ENCODE results near the gene THBS4. TPM values are rescaled to one million over a fixed set of nuclear protein-coding genes. Genes with fewer than 3 reads are reported as not detected.

Gene THBS4
- total and polyA plus RNA-seq, 10 of the 15 experiments (the other 5 are each of a cell fraction or from before 2014, with no cell fraction given) = 0.31 to 1.7 (median 0.75) TPM

GRCh38 chr5:80094236-80094738, 59.1 kb downstream of the THBS4 start:
- Histone ChIP-seq H3K27me3 (replicated peaks in 1 of 2; ENCODE audit: control insufficient read depth in 2 of 2, insufficient read depth in 2 of 2, low read length in 1 of 2) (no peaks in the 10 kb centered on the region), H3K4me3 (no peak overlapping the region), H3K79me2 (ENCODE audit: control insufficient read depth, insufficient read depth, low read length) (no peaks in the 10 kb centered on the region), H3K4me2 (ENCODE audit: control insufficient read depth, insufficient read depth) (no peak overlapping the region), H3K9ac (ENCODE audit: control insufficient read depth, insufficient read depth, low read length) (no peak overlapping the region), H3K36me3 (ENCODE audit: control insufficient read depth in 2 of 2, insufficient read depth in 2 of 2, low read length in 1 of 2) (no peaks in the 10 kb centered on the region), H2AFZ (ENCODE audit: control insufficient read depth, low read depth, low read length) (no peak overlapping the region), H3K27ac (ENCODE audit: control insufficient read depth, insufficient read depth) (no peak overlapping the region), H3K4me1 (ENCODE audit: control insufficient read depth, insufficient read depth, low read length) (no peaks in the 10 kb centered on the region), H3K9me3 (replicated peaks; ENCODE audit: control insufficient read depth, insufficient read depth, low read length) (no peaks in the 10 kb centered on the region), H4K20me1 (ENCODE audit: control insufficient read depth, insufficient read depth) (no peaks in the 10 kb centered on the region)
- ATAC-seq (no peak), FAIRE-seq (no peak), DNase-seq (ENCODE audit: low read depth, low spot score) (no peak)
- BruUV-seq (replicated peaks) = no TSS peak
- in situ Hi-C loops (cut with MboI) = loop anchor here (5.0 kb wide), 2 partner anchors 203 to 578 kb away; no protein-coding TSS in a partner anchor
- ChIA-PET RAD21 (ENCODE audit: unreplicated experiment) (interaction anchor here (0.6 to 9.8 kb wide), 7 partner anchors 16 to 214 kb away, joined by 3 to 205 read pairs (median 3); no protein-coding TSS in a partner anchor), POLR2A (interaction anchor here (1.2 kb wide), 1 partner anchor 162 kb away, joined by 3 read pairs; no protein-coding TSS in a partner anchor), CTCF (interaction anchor here (0.6 to 12.7 kb wide), 8 partner anchors 9 to 1097 kb away, joined by 3 to 230 read pairs (median 4); no protein-coding TSS in a partner anchor), SMC1A (ENCODE audit: uncharacterized antibody, unreplicated experiment) (interaction anchor here (0.9 to 6.0 kb wide), 10 partner anchors 13 to 222 kb away, joined by 3 to 146 read pairs (median 4); no protein-coding TSS in a partner anchor)
- intact Hi-C loops (cut with micrococcal nuclease; ENCODE audit: unreplicated experiment) = loop anchor here (5.0 to 10.0 kb wide), 4 partner anchors 33 to 578 kb away; partner anchors contain the start of genes FAM151B and SERINC5
- WGBS (ENCODE audit: insufficient coverage, insufficient replicate concordance, low lambda C conversion rate, missing lambda C conversion rate) = 81% methylated on average over 5 of the region's 5 CpGs
- TF ChIP-seq CREM (IDR thresholded peaks at IDR 0.05; ENCODE audit: low read depth) (no peak), SIN3A (IDR thresholded peaks at IDR 0.05; ENCODE audit: low read depth, low read length) (no peak), HSF1 (IDR thresholded peaks at IDR 0.05; ENCODE audit: low read depth, low read length) (no peak), FOS (IDR thresholded peaks at IDR 0.05; ENCODE audit: borderline replicate concordance, extremely low read depth, insufficient read length) (no peak), ELK1 (IDR thresholded peaks at IDR 0.05; ENCODE audit: low read depth, low read length) (no peak), RUNX3 (IDR thresholded peaks at IDR 0.05; ENCODE audit: low read length) (no peak), NFYB (IDR thresholded peaks at IDR 0.05; ENCODE audit: insufficient read depth, low read depth, low read length) (no peak), NR2C1 (IDR thresholded peaks at IDR 0.05) (no peak), REST (IDR thresholded peaks at IDR 0.05; ENCODE audit: low read depth, low read length) (no peak), RBBP5 (conservative IDR thresholded peaks at IDR 0.05) (no peak), SREBF1 (IDR thresholded peaks at IDR 0.05; ENCODE audit: low read length) (no peak), MEF2B (IDR thresholded peaks at IDR 0.05; ENCODE audit: partially characterized antibody, poor library complexity, severe bottlenecking) (no peak), HDAC2 (IDR thresholded peaks at IDR 0.05) (no peak), TAF1 (IDR thresholded peaks at IDR 0.05; ENCODE audit: borderline replicate concordance, low read depth, low read length) (no peak)

Measured in GM12878 (cell line).